GM19239 (cell line): ENCODE data around the gene PRICKLE3.
"Not testable (repeated sequence)": the region's sequence is repeated elsewhere in the genome, so short reads cannot be mapped to it uniquely, and the experiment has no call there.

Experiments used
- DNase-seq: peaks from one replicate; pipeline ENCODE4 v3.0.0; 2011; ENCODE audit warnings: low spot score; ENCODE audit not compliant: insufficient read length
- FAIRE-seq: peaks from 2 replicates; lab custom pipeline; 2011; peaks lifted over from hg19 to GRCh38; lab: Jason Lieb, UNC

PRICKLE3 gene

GRCh38 chrX:49129427-49129826 lies 56.7 kb downstream of the PRICKLE3 start:
- DNase-seq: no peak
- no peak for FAIRE-seq

GRCh38 chrX:49127742-49128258 lies 58.4 kb downstream of the PRICKLE3 start:
- not testable (repeated sequence) for DNase-seq

More at GRCh38 chrX:49127742-49128258, 58.4 kb downstream of the PRICKLE3 start:
- FAIRE-seq: not testable (repeated sequence)
